HG03565 (cell line): ENCODE results near the gene PARP1.

ENCODE experiments used
- ATAC-seq: cut with Tn5 transposase; IDR thresholded peaks from one replicate; pipeline ENCODE4 v1.9.1; 2021; ENCODE audit warnings: mild to moderate bottlenecking, moderate library complexity; ENCODE audit not compliant: unreplicated experiment

Gene PARP1

DNA sequence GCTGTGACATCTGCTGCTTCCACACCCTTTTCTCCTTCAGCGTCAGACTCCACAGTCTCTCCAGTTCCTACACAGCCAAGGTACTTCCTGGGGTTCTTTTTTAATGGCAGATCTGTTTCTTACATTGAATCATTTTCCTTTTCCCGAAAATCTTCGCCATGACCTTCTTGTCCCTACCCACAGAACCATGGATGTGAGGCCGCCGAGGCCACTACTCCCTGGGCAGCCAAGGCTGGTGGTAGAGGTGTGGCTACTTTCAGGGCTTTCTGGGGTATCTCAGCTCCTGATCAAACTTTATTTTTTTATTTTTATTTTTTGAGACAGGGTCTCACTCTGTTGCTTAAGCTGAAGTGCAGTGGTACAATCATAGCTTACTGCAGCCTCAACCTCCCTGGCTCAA lies 89.4 kb downstream of the PARP1 start:
- ATAC-seq = no peak

DNA sequence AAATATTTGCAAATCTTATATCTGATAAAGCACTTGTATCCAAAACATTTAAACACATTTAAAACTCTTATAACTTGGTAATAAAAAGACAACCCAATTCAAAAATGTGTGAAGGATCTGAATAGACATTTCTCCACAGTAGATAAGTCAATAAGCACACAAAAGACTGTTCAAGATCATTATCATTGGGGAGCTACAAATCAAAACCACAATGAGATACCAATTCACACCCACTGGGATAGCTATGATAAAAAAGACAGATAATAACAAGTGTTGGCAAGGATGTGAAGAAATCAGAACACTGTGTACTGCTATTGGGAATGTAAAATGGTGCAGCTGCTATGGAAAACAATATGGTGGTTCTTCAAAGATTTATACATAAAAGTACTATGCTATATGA lies 93.8 kb downstream of the PARP1 start:
- ATAC-seq = no peak

DNA sequence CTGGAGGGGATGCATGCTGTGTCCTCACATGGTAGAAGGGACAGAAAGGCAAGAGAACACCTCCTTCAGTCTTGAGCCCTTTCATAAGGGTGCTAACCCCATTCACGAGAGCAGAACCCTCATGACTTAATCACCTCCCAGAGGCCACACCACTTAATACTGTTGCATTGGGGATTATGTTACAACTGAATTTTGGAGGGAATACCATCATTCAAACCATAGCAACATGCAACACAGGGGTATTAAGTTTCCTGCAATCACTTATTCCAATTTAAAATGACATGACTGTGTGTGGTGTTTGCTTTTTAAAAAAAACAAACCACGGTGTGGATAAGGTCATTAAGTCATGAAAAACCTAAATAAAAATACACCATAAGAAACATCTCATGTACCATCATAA lies 95.8 kb downstream of the PARP1 start:
- ATAC-seq = no peak

DNA sequence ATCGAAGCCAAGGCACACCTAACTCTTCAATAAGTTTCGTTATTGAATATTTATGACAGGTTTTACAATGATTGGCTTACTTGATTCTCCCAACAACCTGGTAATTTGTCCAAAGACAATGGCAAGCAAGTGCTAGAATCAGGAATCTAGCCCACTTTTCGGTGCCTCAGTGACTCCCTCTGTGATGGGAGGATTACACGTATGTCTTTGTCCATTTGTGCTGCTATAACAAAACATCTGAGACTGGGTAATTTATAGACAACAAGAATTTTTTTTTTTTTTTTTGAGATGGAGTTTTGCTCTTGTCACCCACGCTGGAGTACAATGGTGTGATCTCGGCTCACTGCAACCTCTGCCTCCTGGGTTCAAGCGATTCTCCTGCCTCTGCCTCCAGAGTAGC lies 96.5 kb downstream of the PARP1 start:
- no peak for ATAC-seq
